Memory B cell (primary cell): ENCODE results near the gene SEMA5A.

Source experiments
- ATAC-seq: fragments of 150-1000 bp; cut with Tn5 transposase; 2 replicates; pipeline ENCODE4 v1.10.0; 2021; ENCODE audit warnings: low read depth, mild to moderate bottlenecking, moderate library complexity
- DNase-seq, 2 donors: peaks; one replicate each; pipeline ENCODE4 v3.0.0; 2022; ENCODE audit warnings: low spot score in 2 of 2
- H3K27ac Mint-ChIP-seq: one replicate; pipeline ENCODE4 v1.8.0; 2022; ENCODE audit warnings: mild to moderate bottlenecking, moderate library complexity, mixed read lengths
- H3K27me3 Mint-ChIP-seq: one replicate; pipeline ENCODE4 v1.8.0; 2022; ENCODE audit warnings: mixed read lengths
- H3K36me3 Mint-ChIP-seq: one replicate; pipeline ENCODE4 v1.8.0; 2022; ENCODE audit warnings: mild to moderate bottlenecking, mixed read lengths
- H3K4me1 Mint-ChIP-seq: one replicate; pipeline ENCODE4 v1.8.0; 2022; ENCODE audit warnings: mixed read lengths
- H3K4me3 Mint-ChIP-seq: one replicate; pipeline ENCODE4 v1.8.0; 2022; ENCODE audit warnings: mild to moderate bottlenecking, moderate library complexity, mixed read lengths
- H3K9me3 Mint-ChIP-seq: one replicate; pipeline ENCODE4 v1.8.0; 2022; ENCODE audit warnings: mixed read lengths

The SEMA5A gene

GRCh38 chr5:9342161-9342787 is 203.6 kb downstream of the SEMA5A start:
- H3K9me3 Mint-ChIP-seq: peaks cover 1% of the 10 kb centered on the region
- H3K27me3 Mint-ChIP-seq: no peaks in the 10 kb centered on the region
- no peaks in the 10 kb centered on the region for H3K36me3 Mint-ChIP-seq
- no peak overlapping the region for H3K4me3 Mint-ChIP-seq
- H3K4me1 Mint-ChIP-seq: no peaks in the 10 kb centered on the region
- H3K27ac Mint-ChIP-seq: no peak overlapping the region
- ATAC-seq (no peak), DNase-seq (no peak)

GRCh38 chr5:9340085-9340484 is 205.8 kb downstream of the SEMA5A start:
- peaks cover 1% of the 10 kb centered on the region for H3K9me3 Mint-ChIP-seq
- ATAC-seq: no peak
- H3K4me1 Mint-ChIP-seq: no peaks in the 10 kb centered on the region
- H3K27ac Mint-ChIP-seq: no peak overlapping the region
- H3K36me3 Mint-ChIP-seq: no peaks in the 10 kb centered on the region
- H3K27me3 Mint-ChIP-seq: no peaks in the 10 kb centered on the region
- no peak overlapping the region for H3K4me3 Mint-ChIP-seq
- DNase-seq: no peak

- no peaks in the 10 kb centered on the region for H3K36me3 Mint-ChIP-seq
- ATAC-seq (no peak), DNase-seq (no peak)
- H3K4me1 Mint-ChIP-seq: no peaks in the 10 kb centered on the region
- H3K4me3 Mint-ChIP-seq: no peak overlapping the region
- no peaks in the 10 kb centered on the region for H3K27me3 Mint-ChIP-seq
- H3K27ac Mint-ChIP-seq: no peak overlapping the region
- H3K9me3 Mint-ChIP-seq: peaks cover 1% of the 10 kb centered on the region
Observed at GRCh38 chr5:9339206-9339818, 206.6 kb downstream of the SEMA5A start.

GRCh38 chr5:9338796-9339195 is 207.1 kb downstream of the SEMA5A start:
- Mint-ChIP-seq H3K4me3 (no peak overlapping the region), H3K9me3 (peaks cover 1% of the 10 kb centered on the region), H3K4me1 (no peaks in the 10 kb centered on the region), H3K27me3 (no peaks in the 10 kb centered on the region), H3K27ac (no peak overlapping the region), H3K36me3 (no peaks in the 10 kb centered on the region)
- no peak for ATAC-seq
- no peak for DNase-seq

- H3K36me3 Mint-ChIP-seq: no peaks in the 10 kb centered on the region
- H3K9me3 Mint-ChIP-seq: peaks cover 1% of the 10 kb centered on the region
- no peaks in the 10 kb centered on the region for H3K27me3 Mint-ChIP-seq
- DNase-seq (no peak), ATAC-seq (no peak)
- no peak overlapping the region for H3K4me3 Mint-ChIP-seq
- no peaks in the 10 kb centered on the region for H3K4me1 Mint-ChIP-seq
- H3K27ac Mint-ChIP-seq: no peak overlapping the region
Observed at GRCh38 chr5:9337928-9338595, 207.8 kb downstream of the SEMA5A start.

- DNase-seq (no peak), ATAC-seq (no peak)
- peaks cover 1% of the 10 kb centered on the region for H3K9me3 Mint-ChIP-seq
- H3K36me3 Mint-ChIP-seq: no peaks in the 10 kb centered on the region
- no peak overlapping the region for H3K27ac Mint-ChIP-seq
- H3K4me1 Mint-ChIP-seq: no peaks in the 10 kb centered on the region
- no peak overlapping the region for H3K4me3 Mint-ChIP-seq
- no peaks in the 10 kb centered on the region for H3K27me3 Mint-ChIP-seq
Observed at GRCh38 chr5:9335754-9336495, 209.9 kb downstream of the SEMA5A start.

GRCh38 chr5:9335269-9335668 is 210.6 kb downstream of the SEMA5A start:
- Mint-ChIP-seq H3K4me1 (no peaks in the 10 kb centered on the region), H3K36me3 (no peaks in the 10 kb centered on the region), H3K27ac (no peak overlapping the region), H3K4me3 (no peak overlapping the region), H3K9me3 (peaks cover 1% of the 10 kb centered on the region), H3K27me3 (no peaks in the 10 kb centered on the region)
- DNase-seq: no peak
- ATAC-seq: no peak

GRCh38 chr5:9332026-9332425 is 213.8 kb downstream of the SEMA5A start:
- no peaks in the 10 kb centered on the region for H3K36me3 Mint-ChIP-seq
- DNase-seq (no peak), ATAC-seq (no peak)
- H3K4me3 Mint-ChIP-seq: no peak overlapping the region
- no peaks in the 10 kb centered on the region for H3K9me3 Mint-ChIP-seq
- H3K27ac Mint-ChIP-seq: no peak overlapping the region
- H3K27me3 Mint-ChIP-seq: no peaks in the 10 kb centered on the region
- no peaks in the 10 kb centered on the region for H3K4me1 Mint-ChIP-seq

- DNase-seq (no peak), ATAC-seq (no peak)
- Mint-ChIP-seq H3K36me3 (no peaks in the 10 kb centered on the region), H3K9me3 (no peaks in the 10 kb centered on the region), H3K4me3 (no peak overlapping the region), H3K27me3 (no peaks in the 10 kb centered on the region), H3K27ac (no peak overlapping the region), H3K4me1 (no peaks in the 10 kb centered on the region)
Observed at GRCh38 chr5:9331372-9331771, 214.5 kb downstream of the SEMA5A start.

GRCh38 chr5:9329125-9329524 is 216.8 kb downstream of the SEMA5A start:
- DNase-seq (no peak), ATAC-seq (no peak)
- H3K27ac Mint-ChIP-seq: no peak overlapping the region
- no peak overlapping the region for H3K4me3 Mint-ChIP-seq
- no peaks in the 10 kb centered on the region for H3K27me3 Mint-ChIP-seq
- no peaks in the 10 kb centered on the region for H3K4me1 Mint-ChIP-seq
- no peaks in the 10 kb centered on the region for H3K9me3 Mint-ChIP-seq
- H3K36me3 Mint-ChIP-seq: no peaks in the 10 kb centered on the region

GRCh38 chr5:9325549-9325948 is 220.3 kb downstream of the SEMA5A start:
- Mint-ChIP-seq H3K27ac (no peak overlapping the region), H3K27me3 (no peaks in the 10 kb centered on the region), H3K4me3 (no peak overlapping the region), H3K9me3 (no peaks in the 10 kb centered on the region), H3K4me1 (no peaks in the 10 kb centered on the region), H3K36me3 (no peaks in the 10 kb centered on the region)
- DNase-seq (no peak), ATAC-seq (no peak)

GRCh38 chr5:9324348-9325077 is 221.4 kb downstream of the SEMA5A start:
- no peak overlapping the region for H3K4me3 Mint-ChIP-seq
- H3K36me3 Mint-ChIP-seq: no peaks in the 10 kb centered on the region
- H3K27ac Mint-ChIP-seq: no peak overlapping the region
- H3K4me1 Mint-ChIP-seq: no peaks in the 10 kb centered on the region
- H3K27me3 Mint-ChIP-seq: no peaks in the 10 kb centered on the region
- DNase-seq: no peak
- no peaks in the 10 kb centered on the region for H3K9me3 Mint-ChIP-seq
- ATAC-seq: no peak

- H3K27ac Mint-ChIP-seq: no peak overlapping the region
- ATAC-seq: no peak
- no peaks in the 10 kb centered on the region for H3K36me3 Mint-ChIP-seq
- H3K9me3 Mint-ChIP-seq: no peaks in the 10 kb centered on the region
- DNase-seq: no peak
- no peaks in the 10 kb centered on the region for H3K27me3 Mint-ChIP-seq
- H3K4me3 Mint-ChIP-seq: no peak overlapping the region
- no peaks in the 10 kb centered on the region for H3K4me1 Mint-ChIP-seq
Observed at GRCh38 chr5:9320652-9321051, 225.2 kb downstream of the SEMA5A start.

- DNase-seq: no peak
- H3K27ac Mint-ChIP-seq: no peak overlapping the region
- no peaks in the 10 kb centered on the region for H3K9me3 Mint-ChIP-seq
- no peaks in the 10 kb centered on the region for H3K36me3 Mint-ChIP-seq
- no peaks in the 10 kb centered on the region for H3K27me3 Mint-ChIP-seq
- H3K4me3 Mint-ChIP-seq: no peak overlapping the region
- ATAC-seq: no peak
- H3K4me1 Mint-ChIP-seq: no peaks in the 10 kb centered on the region
Observed at GRCh38 chr5:9318031-9318430, 227.8 kb downstream of the SEMA5A start.
